A549 treated with Hydrocortisone at 1 μM for 4 hours (cell line): ENCODE measurements around the gene FOXP1. TPM values are rescaled to one million over a fixed set of nuclear protein-coding genes. Genes with fewer than 3 reads are reported as not detected.

Experiments
- total RNA-seq: library from RNA; stranded (reverse); fragments of 200-300 nt; extraction: Qiagen RNA extraction; gene quantifications from 5 replicates; pipeline ENCODE4 v1.2.3, GENCODE V29; 2022

Gene FOXP1
- total RNA-seq, result 6.9 to 9.5 TPM (median 9.1 TPM) in 5 replicates

DNA sequence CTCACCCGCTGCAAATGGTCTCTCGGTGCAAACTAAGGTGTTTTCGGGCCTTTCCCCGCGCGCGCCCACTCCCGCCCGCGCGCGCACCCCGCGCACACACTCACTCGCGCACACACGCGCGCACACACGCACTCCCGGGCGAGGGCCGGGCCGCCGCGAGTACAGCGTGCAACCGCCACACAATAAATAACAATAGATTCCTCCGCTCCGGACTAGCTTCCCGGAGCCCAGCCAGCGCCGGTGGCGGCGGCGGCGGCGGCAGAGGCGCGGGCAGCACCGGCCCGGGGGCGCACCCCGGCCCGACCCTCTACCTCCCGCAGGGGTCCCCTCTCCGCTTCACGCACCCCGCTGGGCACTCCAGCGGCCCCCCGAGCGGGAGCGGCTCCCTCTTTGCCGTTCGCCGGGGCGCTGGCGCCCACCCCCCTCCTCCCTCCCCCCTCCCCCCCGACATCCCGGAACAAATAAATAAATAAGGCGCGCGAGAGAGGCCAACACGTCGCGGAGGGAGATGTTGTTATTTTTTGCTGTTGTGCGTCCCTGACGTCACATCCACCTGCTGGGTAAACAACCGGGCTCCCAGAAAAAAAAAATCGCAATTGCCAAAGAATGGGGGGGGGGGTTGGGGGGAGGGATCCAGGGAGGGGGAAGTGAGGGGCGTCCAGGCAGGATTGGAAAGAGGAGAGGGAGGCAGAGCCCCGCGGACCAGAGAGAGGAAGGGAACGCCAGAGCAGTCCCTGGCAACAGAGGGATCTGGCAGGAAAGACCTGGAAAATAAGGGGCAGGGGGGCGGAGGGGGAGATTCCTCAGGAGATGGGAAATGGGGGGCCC lies at the start of gene FOXP1:
Gene FOXP1, minus strand, starts transcription at position 163 of the 828 bp plus-strand sequence. CDS start 385,347 bp downstream, outside the sequence.

Other genes starting within 250 kb of the FOXP1 start
- gene EIF4E3, start 141.7 kb upstream of the FOXP1 start, total RNA-seq, result 3.1 to 4.4 TPM (median 4.0 TPM) in 5 replicates
- gene GPR27, start 170.1 kb upstream of the FOXP1 start, total RNA-seq, result 2.4 to 3.1 TPM (median 3.0 TPM) in 5 replicates
- not detected in 5 replicates for gene PROK2, start 201.4 kb upstream of the FOXP1 start, total RNA-seq